Breast epithelium (tissue), 4 donors: ENCODE measurements around the gene HCRTR2. TPM values are rescaled to one million over a fixed set of nuclear protein-coding genes. Genes with fewer than 3 reads are reported as not detected.
"Not testable (repeated sequence)": the region's sequence is repeated elsewhere in the genome, so short reads cannot be mapped to it uniquely, and the experiment has no call there.

Experiments
- DNase-seq, 2 donors: peaks; one replicate each; pipeline ENCODE4 v3.0.0-alpha.2; 2019; ENCODE audit warnings: low spot score in 2 of 2
- H3K27ac ChIP-seq, 2 donors: fragments of 200-600 bp; sonication (generic) in 1 of 2; one replicate each; pipeline ENCODE4 v1.5.1; 2016 to 2019; ENCODE audit warnings: mild to moderate bottlenecking in 1 of 2
- H3K27me3 ChIP-seq, 2 donors: fragments of 200-600 bp; sonication (generic) in 1 of 2; one replicate each; pipeline versions ENCODE4 v1.5.1 to v1.6.0; 2017 to 2019; ENCODE audit warnings: control low read depth in 1 of 2, mild to moderate bottlenecking in 1 of 2
- H3K36me3 ChIP-seq: fragments of 200-600 bp; one replicate; pipeline ENCODE4 v1.5.1; 2019
- H3K4me1 ChIP-seq, 2 donors: fragments of 200-600 bp; sonication (generic); one replicate each; pipeline ENCODE4 v1.5.1; 2016 to 2019; ENCODE audit warnings: control low read depth in 1 of 2
- H3K4me3 ChIP-seq, 3 donors: fragments of 200-600 bp; sonication (generic); 1 replicate in 2 of 3; 2 replicates in 1 of 3; pipeline ENCODE4 v1.5.1; 2016 to 2019; ENCODE audit warnings: mild to moderate bottlenecking in 3 of 3, moderate library complexity in 2 of 3
- H3K9me3 ChIP-seq, 2 donors: fragments of 200-600 bp; sonication (generic) in 1 of 2; one replicate each; pipeline ENCODE4 v1.5.1; 2016 to 2019; ENCODE audit warnings: control low read depth in 1 of 2
- POLR2A ChIP-seq: fragments of 450-650 bp; IDR thresholded peaks from one replicate; pipeline ENCODE4 v1.6.1; 2016; ENCODE audit warnings: antibody characterized with exemption, mild to moderate bottlenecking, moderate library complexity
- POLR2AphosphoS5 ChIP-seq, 3 donors: sonication (generic); formaldehyde crosslinking; IDR thresholded peaks; one replicate each; pipeline ENCODE4 v1.6.1; 2017; ENCODE audit warnings: antibody characterized with exemption in 3 of 3
- intact Hi-C: fragments of 100-400 bp; cut with DNase I; formaldehyde crosslinking; loops from one replicate; pipeline ENCODE4 v1.15.1; 2023; ENCODE audit warnings: low total_unique reads
- total RNA-seq, 3 donors: library from RNA; depleted of rRNA; stranded (reverse); fragments of >200 nt; gene quantifications; one replicate each; pipeline ENCODE4 v1.1.0, GENCODE V29; 2016
- TF ChIP-seq, protein P1 (sequence below), 3 donors: fragments of 450-650 bp; IDR thresholded peaks; one replicate each; pipeline ENCODE4 v1.5.1; 2016 to 2017; ENCODE audit warnings: antibody characterized with exemption in 3 of 3, mild to moderate bottlenecking in 3 of 3, moderate library complexity in 3 of 3

Gene HCRTR2
- total RNA-seq, 3 donors from 2014 or later, result not detected

GRCh38 chr6:55137929-55138693 is 36.2 kb upstream of the HCRTR2 start:
- DNase-seq, result no peak
- TF ChIP-seq, protein P1, sequence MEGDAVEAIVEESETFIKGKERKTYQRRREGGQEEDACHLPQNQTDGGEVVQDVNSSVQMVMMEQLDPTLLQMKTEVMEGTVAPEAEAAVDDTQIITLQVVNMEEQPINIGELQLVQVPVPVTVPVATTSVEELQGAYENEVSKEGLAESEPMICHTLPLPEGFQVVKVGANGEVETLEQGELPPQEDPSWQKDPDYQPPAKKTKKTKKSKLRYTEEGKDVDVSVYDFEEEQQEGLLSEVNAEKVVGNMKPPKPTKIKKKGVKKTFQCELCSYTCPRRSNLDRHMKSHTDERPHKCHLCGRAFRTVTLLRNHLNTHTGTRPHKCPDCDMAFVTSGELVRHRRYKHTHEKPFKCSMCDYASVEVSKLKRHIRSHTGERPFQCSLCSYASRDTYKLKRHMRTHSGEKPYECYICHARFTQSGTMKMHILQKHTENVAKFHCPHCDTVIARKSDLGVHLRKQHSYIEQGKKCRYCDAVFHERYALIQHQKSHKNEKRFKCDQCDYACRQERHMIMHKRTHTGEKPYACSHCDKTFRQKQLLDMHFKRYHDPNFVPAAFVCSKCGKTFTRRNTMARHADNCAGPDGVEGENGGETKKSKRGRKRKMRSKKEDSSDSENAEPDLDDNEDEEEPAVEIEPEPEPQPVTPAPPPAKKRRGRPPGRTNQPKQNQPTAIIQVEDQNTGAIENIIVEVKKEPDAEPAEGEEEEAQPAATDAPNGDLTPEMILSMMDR (IDR thresholded peaks at IDR 0.05), result no peak
- TF ChIP-seq POLR2AphosphoS5 (IDR thresholded peaks at IDR 0.05), result no peak
- no peak for TF ChIP-seq POLR2A
- no peaks in the 10 kb centered on the region for H3K9me3 ChIP-seq
- H3K27ac ChIP-seq, result no peak overlapping the region
- H3K4me3 ChIP-seq, result no peak overlapping the region
- no peaks in the 10 kb centered on the region for H3K4me1 ChIP-seq
- no peaks in the 10 kb centered on the region for H3K27me3 ChIP-seq
- intact Hi-C loops, result no loop called here
- H3K36me3 ChIP-seq, result no peaks in the 10 kb centered on the region

GRCh38 chr6:55141611-55142010 is 32.7 kb upstream of the HCRTR2 start:
- TF ChIP-seq POLR2AphosphoS5 (IDR thresholded peaks at IDR 0.05) (no peak), POLR2A (no peak)
- TF ChIP-seq, protein P1 (IDR thresholded peaks at IDR 0.05), result no peak
- Histone ChIP-seq H3K27me3 (no peaks in the 10 kb centered on the region), H3K4me3 (no peak overlapping the region), H3K27ac (no peak overlapping the region), H3K4me1 (no peaks in the 10 kb centered on the region), H3K9me3 (no peaks in the 10 kb centered on the region), H3K36me3 (no peaks in the 10 kb centered on the region)
- DNase-seq, result no peak
- intact Hi-C loops, result no loop called here

DNA sequence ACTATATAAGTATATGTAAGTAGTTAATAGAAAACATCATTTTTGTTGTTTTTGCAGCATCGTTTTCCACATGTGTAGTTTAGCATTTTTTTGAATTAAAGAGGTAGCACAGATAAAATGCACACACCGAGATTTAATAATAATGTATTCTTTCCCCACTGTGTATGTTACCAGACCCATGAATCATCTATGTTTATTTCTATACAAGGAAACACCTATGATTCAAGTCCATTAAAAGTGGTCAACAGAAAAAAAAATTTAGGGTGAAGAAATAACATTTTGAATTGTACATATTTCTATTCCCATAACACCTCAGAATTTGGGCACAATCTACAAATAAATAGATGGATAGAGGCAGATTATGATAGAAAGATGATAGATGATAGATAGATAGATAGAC is 31.7 kb upstream of the HCRTR2 start:
- no peaks in the 10 kb centered on the region for H3K27me3 ChIP-seq
- H3K4me1 ChIP-seq, result no peaks in the 10 kb centered on the region
- H3K4me3 ChIP-seq, result no peak overlapping the region
- H3K27ac ChIP-seq, result no peak overlapping the region
- no peaks in the 10 kb centered on the region for H3K9me3 ChIP-seq
- H3K36me3 ChIP-seq, result no peaks in the 10 kb centered on the region
- TF ChIP-seq POLR2AphosphoS5 (IDR thresholded peaks at IDR 0.05) (no peak), POLR2A (no peak)
- TF ChIP-seq, protein P1 (IDR thresholded peaks at IDR 0.05), result no peak
- DNase-seq, result no peak
- intact Hi-C loops, result no loop called here

DNA sequence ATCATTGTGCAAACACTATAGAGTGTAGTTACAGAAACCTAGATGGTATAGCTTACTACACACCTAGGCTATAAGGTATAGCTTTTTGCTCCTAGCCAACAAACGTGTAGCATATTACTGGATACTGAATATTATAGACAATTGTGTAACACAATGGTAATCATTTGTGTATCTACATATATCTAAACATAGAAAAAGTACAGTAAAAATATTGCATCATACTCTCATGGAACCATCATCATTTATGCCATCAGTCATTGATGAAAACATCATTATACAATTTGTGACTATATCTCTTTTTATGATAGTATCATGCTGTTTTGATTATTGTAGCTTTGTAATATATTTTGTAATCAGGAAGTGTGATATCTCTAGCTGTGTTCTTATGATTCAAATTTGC is 21.0 kb upstream of the HCRTR2 start:
- no peak for DNase-seq
- Histone ChIP-seq H3K4me3 (no peak overlapping the region), H3K27ac (no peak overlapping the region), H3K4me1 (no peaks in the 10 kb centered on the region), H3K36me3 (no peaks in the 10 kb centered on the region), H3K27me3 (no peaks in the 10 kb centered on the region), H3K9me3 (peaks cover 0 to 12% of the 10 kb centered on the region in 2 donors)
- TF ChIP-seq POLR2A (no peak), POLR2AphosphoS5 (IDR thresholded peaks at IDR 0.05) (no peak)
- TF ChIP-seq, protein P1 (IDR thresholded peaks at IDR 0.05), result no peak
- intact Hi-C loops, result no loop called here

- intact Hi-C loops, H3K36me3 ChIP-seq, H3K4me1 ChIP-seq, H3K27ac ChIP-seq, H3K27me3 ChIP-seq, DNase-seq, H3K4me3 ChIP-seq, H3K9me3 ChIP-seq: not testable (repeated sequence)
Observed at GRCh38 chr6:55158784-55159183, 15.5 kb upstream of the HCRTR2 start.
